Neural cell (in vitro differentiated cells): ENCODE measurements around the gene PIK3R1. TPM values are rescaled to one million over a fixed set of nuclear protein-coding genes. Genes with fewer than 3 reads are reported as not detected.

Experiments
- H2AFZ ChIP-seq: fragments of 200-600, 300-800 bp; sonication (generic), shearing (Covaris generic); 2 replicates; pipeline ENCODE4 v1.6.0; 2014; ENCODE audit warnings: low read depth, mild to moderate bottlenecking, antibody characterized with exemption, low read length, moderate library complexity
- H3F3A ChIP-seq: fragments of 200-600 bp; shearing (Covaris generic); 2 replicates; pipeline ENCODE4 v1.6.1; 2016; ENCODE audit warnings: mild to moderate bottlenecking, moderate library complexity, mixed read lengths, antibody characterized with exemption, low read length; ENCODE audit not compliant: insufficient read depth, poor library complexity, severe bottlenecking
- H3K27ac ChIP-seq: fragments of 200-600, 300-800 bp; sonication (generic), shearing (Covaris generic); 2 replicates; pipeline ENCODE4 v1.5.1; 2014; ENCODE audit warnings: mild to moderate bottlenecking, low read length, moderate library complexity
- H3K27me3 ChIP-seq: fragments of 300-800, 200-600 bp; sonication (generic), shearing (Covaris generic); 2 replicates; pipeline ENCODE4 v1.6.0; 2014; ENCODE audit warnings: mild to moderate bottlenecking, low read depth, low read length, moderate library complexity; ENCODE audit not compliant: insufficient read depth
- H3K36me3 ChIP-seq: fragments of 300-800, 200-600 bp; sonication (generic), shearing (Covaris generic); 2 replicates; pipeline ENCODE4 v1.5.1; 2014; ENCODE audit warnings: mild to moderate bottlenecking, antibody characterized with exemption, low read length, moderate library complexity; ENCODE audit not compliant: insufficient read depth
- H3K4me2 ChIP-seq: fragments of 300-800, 200-600 bp; sonication (generic), shearing (Covaris generic); 2 replicates; pipeline ENCODE4 v1.6.0; 2014; ENCODE audit warnings: mild to moderate bottlenecking, low read length
- H3K4me3 ChIP-seq: fragments of 300-800, 200-600 bp; sonication (generic), shearing (Covaris generic); 2 replicates; pipeline ENCODE4 v1.5.1; 2014; ENCODE audit warnings: mild to moderate bottlenecking, low read length, moderate library complexity
- H3K79me2 ChIP-seq: fragments of 200-600 bp; shearing (Covaris generic); replicated peaks from 2 replicates; pipeline ENCODE4 v1.6.0; 2014; ENCODE audit warnings: mild to moderate bottlenecking, low read length, moderate library complexity; ENCODE audit not compliant: insufficient read depth
- H3K9ac ChIP-seq: fragments of 300-800, 200-600 bp; sonication (generic), shearing (Covaris generic); 2 replicates; pipeline ENCODE4 v1.6.1; 2016; ENCODE audit warnings: mild to moderate bottlenecking, low read length, mixed read lengths
- H3K9me2 ChIP-seq: fragments of 200-600 bp; shearing (Covaris generic); 2 replicates; pipeline ENCODE4 v1.6.1; 2016; ENCODE audit warnings: mild to moderate bottlenecking, low read length, mixed read lengths; ENCODE audit not compliant: insufficient read depth
- H3K9me3 ChIP-seq: fragments of 200-600, 300-800 bp; sonication (generic), shearing (Covaris generic); 2 replicates; pipeline ENCODE4 v1.6.1; 2016; ENCODE audit warnings: mild to moderate bottlenecking, mixed run types, low read length, moderate library complexity, mixed read lengths
- H4K20me1 ChIP-seq: fragments of 200-600 bp; shearing (Covaris generic); 2 replicates; pipeline ENCODE4 v1.6.1; 2016; ENCODE audit warnings: mild to moderate bottlenecking, mixed run types; ENCODE audit not compliant: insufficient read depth
- CTCF ChIP-seq: fragments of 450-650 bp; IDR thresholded peaks from 2 replicates; pipeline ENCODE4 v1.5.1; 2014; ENCODE audit warnings: antibody characterized with exemption, mild to moderate bottlenecking, moderate library complexity; ENCODE audit not compliant: poor library complexity, severe bottlenecking
- EP300 ChIP-seq: fragments of 450-650 bp; conservative IDR thresholded peaks from 2 replicates; pipeline ENCODE4 v1.6.1; 2014; ENCODE audit warnings: antibody characterized with exemption, mild to moderate bottlenecking, moderate library complexity; ENCODE audit not compliant: poor library complexity, severe bottlenecking
- EZH2 ChIP-seq: fragments of 200-600, 300-800 bp; shearing (Covaris generic), sonication (generic); IDR thresholded peaks from 2 replicates; pipeline ENCODE4 v1.6.1; 2014; ENCODE audit warnings: antibody characterized with exemption, low read length, borderline replicate concordance, mild to moderate bottlenecking; ENCODE audit not compliant: insufficient read depth, poor library complexity, severe bottlenecking
- MXI1 ChIP-seq: fragments of 450-650 bp; conservative IDR thresholded peaks from 2 replicates; pipeline ENCODE4 v1.6.1; 2014; ENCODE audit warnings: antibody characterized with exemption, mild to moderate bottlenecking; ENCODE audit not compliant: poor library complexity, severe bottlenecking
- POLR2AphosphoS5 ChIP-seq: IDR thresholded peaks from 2 replicates; pipeline ENCODE4 v1.6.1; 2012
- RAD21 ChIP-seq: fragments of 450-650 bp; conservative IDR thresholded peaks from 2 replicates; pipeline ENCODE4 v1.6.1; 2014; ENCODE audit warnings: antibody characterized with exemption, mild to moderate bottlenecking, moderate library complexity
- REST ChIP-seq: IDR thresholded peaks from 2 replicates; pipeline ENCODE4 v1.6.1; 2012; ENCODE audit warnings: borderline replicate concordance
- SMC3 ChIP-seq: fragments of 450-650 bp; conservative IDR thresholded peaks from 2 replicates; pipeline ENCODE4 v1.6.1; 2014; ENCODE audit warnings: antibody characterized with exemption, mild to moderate bottlenecking, moderate library complexity; ENCODE audit not compliant: poor library complexity
- TAF1 ChIP-seq: IDR thresholded peaks from 2 replicates; pipeline ENCODE4 v1.6.1; 2012; ENCODE audit warnings: low read depth
- polyA plus RNA-seq: library from polyadenylated mRNA; depleted of rRNA; stranded (reverse); fragments of >200 nt; gene quantifications from 2 replicates; pipeline ENCODE4 v1.2.3, GENCODE V29; 2014

Gene PIK3R1
- polyA plus RNA-seq, 1 donor from 2014 or later: 41.9 TPM

- H4K20me1 ChIP-seq: no peaks in the 10 kb centered on the region
- H3K9ac ChIP-seq: no peak overlapping the region
- no peak overlapping the region for H3K4me3 ChIP-seq
- H3K9me2 ChIP-seq: no peaks in the 10 kb centered on the region
- H3K4me2 ChIP-seq: no peak overlapping the region
- H3K27ac ChIP-seq: no peak overlapping the region
- H2AFZ ChIP-seq: no peak overlapping the region
- H3K79me2 ChIP-seq: peaks cover 29% of the 10 kb centered on the region
- H3K36me3 ChIP-seq: no peaks in the 10 kb centered on the region
- H3F3A ChIP-seq: no peaks in the 10 kb centered on the region
- H3K9me3 ChIP-seq: no peaks in the 10 kb centered on the region
- no peaks in the 10 kb centered on the region for H3K27me3 ChIP-seq
- TF ChIP-seq CTCF (no peak), TAF1 (no peak), EP300 (no peak), POLR2AphosphoS5 (no peak), REST (no peak), SMC3 (no peak), EZH2 (no peak), RAD21 (no peak), MXI1 (no peak)
Observed at GRCh38 chr5:68267066-68267465, 51.5 kb downstream of the PIK3R1 start.

- Histone ChIP-seq H3K4me3 (no peak overlapping the region), H3K9me2 (no peaks in the 10 kb centered on the region), H3K79me2 (peaks cover 29% of the 10 kb centered on the region), H3K9me3 (no peaks in the 10 kb centered on the region), H3K27ac (no peak overlapping the region), H3K27me3 (no peaks in the 10 kb centered on the region), H2AFZ (no peak overlapping the region), H3F3A (no peaks in the 10 kb centered on the region), H3K36me3 (no peaks in the 10 kb centered on the region), H4K20me1 (no peaks in the 10 kb centered on the region), H3K4me2 (no peak overlapping the region), H3K9ac (no peak overlapping the region)
- TF ChIP-seq RAD21: no peak
- TF ChIP-seq TAF1: no peak
- TF ChIP-seq SMC3: no peak
- TF ChIP-seq EP300: no peak
- no peak for TF ChIP-seq MXI1
- no peak for TF ChIP-seq EZH2
- TF ChIP-seq REST: no peak
- TF ChIP-seq POLR2AphosphoS5: no peak
- no peak for TF ChIP-seq CTCF
Observed at GRCh38 chr5:68268101-68268851, 52.7 kb downstream of the PIK3R1 start.
